HCT116 (cell line): Measurements from ENCODE around the gene MBTPS1. TPM values are rescaled to one million over a fixed set of nuclear protein-coding genes. Genes with fewer than 3 reads are reported as not detected.

Experiments
- ATAC-seq: fragments of 200-7000 bp; cut with Tn5 transposase; 2 replicates; pipeline ENCODE4 v1.9.1; 2020; ENCODE audit warnings: mild to moderate bottlenecking, moderate library complexity
- BruUV-seq: library from RNA; stranded (reverse); fragments of 400-500 nt; replicated peaks from 2 replicates; lab custom pipeline; 2021; lab: Mats Ljungman, UMichigan
- CTCF ChIA-PET: fragments of 300-600 bp; sonication (Branson Sonifier 250); formaldehyde crosslinking; loops from one replicate; lab custom pipeline; 2021; ENCODE audit warnings: antibody characterized with exemption; lab: Charles Lee
- POLR2A ChIA-PET: fragments of 300-600, 350-600 bp; sonication (Branson Sonifier 250); formaldehyde crosslinking; loops from one replicate; lab custom pipeline; 2021; ENCODE audit warnings: antibody characterized with exemption; lab: Charles Lee
- RAD21 ChIA-PET, 2 experiments: fragments of 300-600 bp; sonication (Branson Sonifier 250); formaldehyde crosslinking; loops; one replicate each; lab custom pipeline; 2023; ENCODE audit warnings: low total read pairs in 2 of 2; ENCODE audit not compliant: uncharacterized antibody in 2 of 2, unreplicated experiment in 2 of 2, low non-redundant PET in 1 of 2; lab: Charles Lee
- DNase-seq: peaks from one replicate; pipeline ENCODE4 v3.0.0-alpha.2; 2010; ENCODE audit warnings: low read depth, low spot score
- H2AFZ ChIP-seq: fragments of 200-600 bp; shearing (Covaris generic), sonication (generic); 2 replicates; pipeline ENCODE4 v1.6.1; 2017; ENCODE audit warnings: low read depth, mixed run types, mixed read lengths, antibody characterized with exemption, low read length; ENCODE audit not compliant: poor library complexity, severe bottlenecking
- H3K27ac ChIP-seq: 2 replicates; pipeline ENCODE4 v1.5.1; 2012; ENCODE audit warnings: low read depth, low read length
- H3K27me3 ChIP-seq: fragments of 200-600 bp; sonication (generic); 2 replicates; pipeline ENCODE4 v1.6.1; 2016; ENCODE audit warnings: mixed run types, low read length, mixed read lengths; ENCODE audit not compliant: insufficient read depth
- H3K36me3 ChIP-seq, 2 experiments: fragments of 200-500 bp in 1 of 2; fragments of 200-600 bp in 1 of 2; sonication (Bioruptor generic) in 1 of 2; sonication (generic) in 1 of 2; 2 replicates each; pipeline versions ENCODE4 v1.5.1 to v1.6.1; 2014 to 2016; ENCODE audit warnings: low read length in 2 of 2, inconsistent platforms in 1 of 2, mixed read lengths in 1 of 2, mixed run types in 1 of 2; ENCODE audit not compliant: insufficient read depth in 2 of 2, control insufficient read depth in 1 of 2
- H3K4me1 ChIP-seq, 2 experiments: fragments of 200-600 bp in 1 of 2; sonication (generic) in 1 of 2; 2 replicates each; pipeline versions ENCODE4 v1.5.1 to v1.6.1; 2012 to 2017; ENCODE audit warnings: low read length in 2 of 2, inconsistent platforms in 1 of 2, mild to moderate bottlenecking in 1 of 2, mixed read lengths in 1 of 2, mixed run types in 1 of 2, moderate library complexity in 1 of 2; ENCODE audit not compliant: insufficient read depth in 2 of 2, control insufficient read depth in 1 of 2
- H3K4me2 ChIP-seq: fragments of 200-600 bp; sonication (generic); 2 replicates; pipeline ENCODE4 v1.6.1; 2017; ENCODE audit warnings: mixed run types, low read length, mixed read lengths
- H3K4me3 ChIP-seq, 2 experiments: fragments of 200-600 bp in 1 of 2; sonication (generic) in 1 of 2; replicated peaks in 1 of 2; 2 replicates each; pipeline ENCODE4 v1.5.1; 2011 to 2016; ENCODE audit warnings: low read length in 2 of 2, control low read depth in 1 of 2, low read depth in 1 of 2, mild to moderate bottlenecking in 1 of 2, mixed read lengths in 1 of 2, mixed run types in 1 of 2
- H3K79me2 ChIP-seq: fragments of 200-600 bp; sonication (generic); 2 replicates; pipeline ENCODE4 v1.6.1; 2017; ENCODE audit warnings: mild to moderate bottlenecking, mixed run types, low read length, moderate library complexity, mixed read lengths; ENCODE audit not compliant: insufficient read depth
- H3K9ac ChIP-seq: fragments of 200-600 bp; sonication (generic); 2 replicates; pipeline ENCODE4 v1.6.1; 2016; ENCODE audit warnings: low read length, mixed read lengths
- H3K9me2 ChIP-seq: fragments of 200-600 bp; sonication (generic), shearing (Covaris generic); 2 replicates; pipeline ENCODE4 v1.6.1; 2017; ENCODE audit warnings: mixed run types, mild to moderate bottlenecking, moderate library complexity; ENCODE audit not compliant: insufficient read depth
- H3K9me3 ChIP-seq, 2 experiments: fragments of 200-500 bp in 1 of 2; fragments of 200-600 bp in 1 of 2; sonication (Bioruptor generic) in 1 of 2; sonication (generic) in 1 of 2; 2 replicates each; pipeline ENCODE4 v1.6.1; 2014 to 2017; ENCODE audit warnings: low read length in 2 of 2, mixed read lengths in 2 of 2, inconsistent platforms in 1 of 2, low read depth in 1 of 2, mild to moderate bottlenecking in 1 of 2, mixed run types in 1 of 2, moderate library complexity in 1 of 2; ENCODE audit not compliant: control insufficient read depth in 1 of 2, insufficient read depth in 1 of 2
- H4K20me1 ChIP-seq: fragments of 200-600 bp; sonication (generic), shearing (Covaris generic); 2 replicates; pipeline ENCODE4 v1.6.1; 2017; ENCODE audit warnings: mixed run types, mild to moderate bottlenecking, moderate library complexity; ENCODE audit not compliant: insufficient read depth
- ATF3 ChIP-seq: IDR thresholded peaks from 2 replicates; pipeline ENCODE4 v1.6.1; 2012
- CTCF ChIP-seq, 3 experiments: fragments of 200-600 bp in 1 of 3; sonication (generic) in 1 of 3; IDR thresholded peaks in 2 of 3; conservative IDR thresholded peaks in 1 of 3; 2 replicates each; pipeline ENCODE4 v1.5.1; 2012 to 2017; ENCODE audit warnings: low read depth in 2 of 3, low read length in 2 of 3, antibody characterized with exemption in 1 of 3, borderline replicate concordance in 1 of 3, control low read depth in 1 of 3, mild to moderate bottlenecking in 1 of 3, mixed read lengths in 1 of 3, mixed run types in 1 of 3, moderate library complexity in 1 of 3; ENCODE audit not compliant: insufficient read depth in 1 of 3
- EGR1 ChIP-seq: IDR thresholded peaks from 2 replicates; pipeline ENCODE4 v1.6.1; 2012; ENCODE audit warnings: low read depth
- ELF1 ChIP-seq: IDR thresholded peaks from 2 replicates; pipeline ENCODE4 v1.6.1; 2012; ENCODE audit warnings: low read depth, borderline replicate concordance
- EZH2 ChIP-seq: fragments of 200-600 bp; sonication (generic); IDR thresholded peaks from 2 replicates; pipeline ENCODE4 v1.6.1; 2017; ENCODE audit warnings: antibody characterized with exemption, mixed run types
- JUND ChIP-seq: IDR thresholded peaks from 2 replicates; pipeline ENCODE4 v1.6.1; 2012
- POLR2A ChIP-seq: IDR thresholded peaks from 2 replicates; pipeline ENCODE4 v1.7.0; 2011; ENCODE audit warnings: borderline replicate concordance; ENCODE audit not compliant: insufficient read depth, insufficient read length; ENCODE audit errors: extremely low read depth
- POLR2AphosphoS5 ChIP-seq: IDR thresholded peaks from 2 replicates; pipeline ENCODE4 v1.6.1; 2011; ENCODE audit warnings: mild to moderate bottlenecking, low read depth, low read length, moderate library complexity
- RAD21 ChIP-seq: IDR thresholded peaks from 2 replicates; pipeline ENCODE4 v1.6.1; 2012; ENCODE audit warnings: low read depth, mild to moderate bottlenecking
- YY1 ChIP-seq: IDR thresholded peaks from 2 replicates; pipeline ENCODE4 v1.6.1; 2011; ENCODE audit warnings: low read length, low read depth, moderate library complexity, mild to moderate bottlenecking; ENCODE audit not compliant: insufficient replicate concordance; ENCODE audit errors: extremely low read depth
- ZBTB33 ChIP-seq: IDR thresholded peaks from 2 replicates; pipeline ENCODE4 v1.6.1; 2011; ENCODE audit warnings: mild to moderate bottlenecking, low read length, moderate library complexity; ENCODE audit not compliant: insufficient replicate concordance; ENCODE audit errors: extremely low read depth
- ZNF274 ChIP-seq: fragments of 200-500 bp; sonication (Bioruptor generic); IDR thresholded peaks from 2 replicates; pipeline ENCODE4 v1.6.1; 2014; ENCODE audit warnings: mild to moderate bottlenecking, low read depth, low read length, inconsistent platforms
- intact Hi-C: fragments of 100-400 bp; cut with micrococcal nuclease; formaldehyde crosslinking; loops from 2 replicates; pipeline ENCODE4 v1.10.0; 2022
- total RNA-seq: library from RNA; stranded (reverse); gene quantifications from one replicate; pipeline ENCODE4 v1.2.1, GENCODE V29; 2021; ENCODE audit not compliant: unreplicated experiment

MBTPS1 gene
- total RNA-seq, 1 experiment from 2014 or later: 111 TPM

DNA sequence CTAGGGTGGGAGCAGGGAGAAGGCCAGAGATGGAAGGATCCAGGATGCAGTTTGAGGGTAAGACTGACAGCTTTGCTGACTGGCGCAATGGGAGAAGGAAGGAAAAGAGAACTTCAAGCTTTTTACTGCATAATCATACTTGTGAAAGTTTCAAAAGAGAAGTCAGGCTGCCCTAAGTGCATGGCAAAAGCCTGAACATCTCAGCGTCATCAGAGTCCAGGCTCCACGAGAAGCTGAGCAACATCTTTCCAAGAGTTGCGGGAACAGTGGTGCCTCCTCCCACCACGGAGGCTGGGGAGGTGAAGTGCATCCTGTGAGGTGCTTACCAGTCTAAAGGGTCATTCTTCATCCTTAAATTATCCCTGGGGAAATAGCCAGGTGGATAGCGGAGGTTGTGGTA is 47.2 kb downstream of the MBTPS1 start:
- ChIA-PET POLR2A (interaction anchor here (1.3 kb wide), 1 partner anchor 117 kb away, joined by 3 read pairs; the partner anchor contains the start of gene TAF1C), CTCF (interaction anchor here (1.5 to 6.2 kb wide), 3 partner anchors 16 to 115 kb away, joined by 3 to 33 read pairs (median 8); no protein-coding TSS in a partner anchor), RAD21 (no interaction called here)
- Histone ChIP-seq H3K4me2 (no peak overlapping the region), H3K79me2 (no peaks in the 10 kb centered on the region), H3K36me3 (peaks cover 49 to 62% of the 10 kb centered on the region in 2 experiments), H3K9me3 (no peaks in the 10 kb centered on the region), H3K27ac (no peak overlapping the region)
- no TSS peak for BruUV-seq
- DNase-seq (no peak), ATAC-seq (no peak)
- intact Hi-C loops: no loop called here
- no peak for TF ChIP-seq POLR2AphosphoS5
- TF ChIP-seq EGR1: no peak
- TF ChIP-seq POLR2A: no peak
- no peak for TF ChIP-seq JUND
- no peak for TF ChIP-seq YY1
- no peak for TF ChIP-seq ZNF274
- TF ChIP-seq RAD21: no peak
- TF ChIP-seq CTCF (IDR thresholded peaks at IDR 0.05 in 2 of 3, conservative IDR thresholded peaks at IDR 0.05 in 1 of 3; ENCODE audit: borderline replicate concordance in 1 of 3, insufficient read depth in 1 of 3, low read depth in 2 of 3, low read length in 2 of 3): no peak
- TF ChIP-seq ELF1: no peak
- no peak for TF ChIP-seq ZBTB33
- no peak for TF ChIP-seq EZH2
- TF ChIP-seq ATF3: no peak
- TF ChIP-seq, all 23 proteins: peak for 0
- Histone ChIP-seq H3K9me2 (no peaks in the 10 kb centered on the region), H4K20me1 (no peaks in the 10 kb centered on the region), H3K9ac (no peak overlapping the region), H3K27me3 (no peaks in the 10 kb centered on the region), H3K4me1 (no peaks in the 10 kb centered on the region), H2AFZ (no peak overlapping the region), H3K4me3 (no peak overlapping the region)
